CD4-positive, alpha-beta T cell treated with Interleukin-2 at 100 ng/mL for 4 hours (primary cell): Measurements from ENCODE around the gene VPS26C.

Experiments used
- DNase-seq: peaks from one replicate; pipeline ENCODE4 v3.0.0-alpha.2; 2020; ENCODE audit warnings: low spot score

VPS26C gene

GRCh38 chr21:37200641-37201480 is 66.3 kb downstream of the VPS26C start:
- no peak for DNase-seq

DNA sequence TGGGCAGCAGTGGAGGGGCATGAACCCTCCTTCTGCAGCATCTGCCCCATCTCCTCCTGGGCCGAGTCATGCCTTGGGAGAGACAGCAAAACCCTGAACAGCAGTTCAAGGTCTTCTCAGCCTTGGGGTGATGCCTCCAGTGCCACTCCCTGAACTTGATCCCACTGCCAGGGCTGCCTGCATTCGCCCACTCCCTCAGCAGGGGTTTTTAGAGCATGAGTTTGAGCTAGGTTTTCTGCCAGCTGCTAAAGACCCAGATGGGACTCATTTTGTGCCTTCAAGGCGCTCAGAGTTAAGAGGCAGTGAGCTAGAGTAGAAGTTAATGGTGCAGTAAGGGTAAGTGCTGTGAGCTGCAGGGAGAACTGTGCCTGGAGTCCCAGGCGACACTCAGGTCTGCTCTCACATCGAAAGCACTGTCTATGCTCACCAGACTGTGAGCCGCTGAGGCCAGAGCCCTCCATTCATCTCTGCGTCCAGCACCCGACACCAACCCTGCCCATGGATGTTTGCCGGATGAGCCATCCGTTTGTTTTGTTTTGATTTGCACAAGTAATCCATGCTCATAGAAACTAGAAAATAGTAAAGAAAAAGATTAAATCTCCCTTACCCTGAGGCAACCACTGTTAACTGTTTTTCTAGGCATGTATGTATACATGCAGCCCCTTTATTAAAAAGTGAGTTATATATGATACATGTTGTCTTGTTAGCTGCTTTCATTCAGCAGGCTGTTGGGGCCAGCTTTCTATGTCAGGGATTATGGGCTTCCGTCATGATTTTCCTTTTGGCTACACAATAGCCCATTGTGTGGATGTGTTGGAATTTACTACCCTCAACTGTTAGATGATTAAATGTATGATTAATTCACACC is 67.8 kb downstream of the VPS26C start:
- DNase-seq, result no peak

- DNase-seq, result no peak
Measured at GRCh38 chr21:37197746-37198145, 69.4 kb downstream of the VPS26C start.

DNA sequence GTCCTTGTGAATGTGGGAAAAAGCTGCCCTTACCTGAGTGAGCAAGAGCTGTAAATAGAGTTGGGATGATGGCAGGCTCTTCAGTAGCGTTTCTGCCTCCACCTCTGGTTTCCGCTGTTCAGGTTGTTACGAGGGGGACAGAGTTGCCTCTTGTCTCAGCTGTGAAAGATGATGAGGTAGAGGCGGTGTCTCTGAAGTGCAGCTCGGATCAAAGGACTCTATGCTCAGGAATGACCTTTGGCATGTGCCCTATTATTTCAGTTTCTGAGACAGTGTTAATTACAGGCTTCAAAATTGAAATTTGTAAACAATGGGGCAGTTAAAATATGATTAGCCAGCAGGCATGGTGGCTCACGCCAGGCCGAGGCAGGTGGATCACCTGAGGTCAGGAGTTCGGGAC is 70.3 kb downstream of the VPS26C start:
- DNase-seq, result no peak

DNA sequence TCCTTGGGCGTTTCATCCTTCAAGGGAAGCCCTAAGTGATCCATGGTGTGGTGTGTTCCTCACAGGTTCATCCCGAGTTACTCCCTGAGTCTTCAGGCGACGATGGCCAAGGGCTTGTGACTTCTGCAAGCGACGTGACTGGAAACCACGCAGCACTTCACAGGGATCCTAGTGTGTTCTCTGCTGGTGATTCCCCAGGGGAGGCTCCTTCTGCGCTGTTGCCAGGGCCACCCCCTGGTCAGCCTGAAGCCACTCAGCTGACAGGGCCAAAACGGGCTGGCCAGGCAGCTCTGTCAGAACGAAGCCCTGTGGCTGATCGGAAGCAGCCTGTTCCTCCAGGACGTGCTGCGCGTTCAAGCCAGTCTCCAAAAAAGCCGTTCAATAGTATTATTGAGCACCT is 71.5 kb downstream of the VPS26C start:
- DNase-seq, result no peak

DNA sequence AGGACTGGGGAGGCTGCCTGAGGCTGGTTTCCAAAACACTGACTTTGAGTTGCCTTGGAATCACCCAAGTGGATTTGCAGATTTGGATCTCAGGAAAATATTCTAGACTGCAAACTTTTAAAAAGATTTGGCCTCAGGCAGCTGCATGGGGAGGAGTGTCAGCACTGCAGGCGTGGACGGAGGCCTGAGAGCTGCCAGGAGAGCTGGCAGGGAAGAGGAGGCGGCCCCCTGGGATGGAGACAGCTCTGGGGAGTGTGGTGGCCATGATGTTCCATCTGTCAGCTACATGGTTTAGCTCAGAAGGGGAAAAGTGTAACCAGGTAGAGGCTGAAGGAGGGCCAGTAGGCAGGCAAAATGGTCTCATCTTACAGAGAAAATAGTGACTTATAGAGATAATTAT is 72.1 kb downstream of the VPS26C start:
- no peak for DNase-seq

GRCh38 chr21:37193676-37194075 is 73.5 kb downstream of the VPS26C start:
- no peak for DNase-seq

GRCh38 chr21:37193006-37193405 is 74.1 kb downstream of the VPS26C start:
- no peak for DNase-seq

DNA sequence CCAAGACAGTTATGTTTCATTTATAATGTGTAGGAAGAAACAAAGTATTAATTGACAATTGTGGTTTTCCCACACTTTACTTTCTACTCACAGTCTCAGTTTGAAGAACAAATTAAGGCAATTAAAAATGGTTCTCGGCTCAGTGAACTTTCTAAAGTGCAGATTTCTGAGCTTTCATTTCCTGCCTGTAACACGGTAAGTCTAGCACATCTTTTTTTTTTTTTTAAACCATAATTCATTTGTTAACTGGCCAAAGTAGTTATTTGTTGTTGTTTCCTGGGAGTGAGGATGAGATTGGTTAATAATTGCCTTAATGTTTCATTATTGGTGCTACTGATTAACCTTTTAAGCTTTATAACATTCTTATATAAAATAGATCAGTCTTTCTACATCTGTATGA is 75.1 kb downstream of the VPS26C start:
- no peak for DNase-seq

GRCh38 chr21:37188825-37189224 is 78.3 kb downstream of the VPS26C start:
- no peak for DNase-seq

- DNase-seq, result no peak
Measured at GRCh38 chr21:37186983-37187382, 80.2 kb downstream of the VPS26C start.

DNA sequence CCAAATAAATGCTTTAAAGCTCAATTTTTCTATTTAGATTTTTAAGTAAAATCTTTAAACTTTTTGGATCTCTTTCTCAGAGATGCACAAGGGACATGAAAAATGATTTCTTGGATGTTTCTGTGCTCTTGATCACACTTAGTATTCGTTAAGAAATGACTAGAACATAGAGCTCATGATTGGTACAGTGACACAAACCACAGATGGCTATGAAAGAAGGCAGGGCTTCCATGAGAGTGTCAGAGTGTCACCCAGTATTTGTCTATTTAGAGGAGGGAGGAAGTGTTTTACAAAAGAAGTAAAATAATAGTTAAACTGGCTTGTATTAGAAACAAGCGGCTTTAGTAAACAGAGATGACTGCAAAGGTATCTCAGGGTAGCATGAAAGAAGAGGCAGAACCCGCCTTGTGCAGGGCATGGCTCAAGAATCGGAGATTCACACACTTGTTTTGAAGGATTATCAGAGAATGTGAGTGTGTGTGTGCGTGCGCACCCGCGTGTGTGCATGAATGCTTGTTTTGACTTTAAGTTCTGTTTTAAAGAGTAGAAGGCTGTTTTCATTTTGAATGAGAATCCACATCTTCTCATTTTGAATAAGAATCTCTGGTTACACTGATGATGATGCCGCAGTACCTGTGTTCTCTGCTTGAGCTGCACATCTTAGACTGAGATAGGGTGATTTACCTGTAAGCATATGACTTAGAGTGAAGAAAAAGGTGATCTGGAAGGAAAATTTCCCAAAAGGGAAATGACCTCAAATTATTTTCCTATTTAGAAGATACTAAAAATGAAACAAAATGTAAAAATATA is 82.1 kb downstream of the VPS26C start:
- DNase-seq, result no peak

- no peak for DNase-seq
Measured at GRCh38 chr21:37183749-37184148, 83.4 kb downstream of the VPS26C start.

GRCh38 chr21:37182222-37182621 is 84.9 kb downstream of the VPS26C start:
- no peak for DNase-seq

- DNase-seq, result no peak
Measured at GRCh38 chr21:37181059-37181458, 86.1 kb downstream of the VPS26C start.

- no peak for DNase-seq
Measured at GRCh38 chr21:37176716-37177115, 90.4 kb downstream of the VPS26C start.
